Transverse colon (tissue), 4 donors: ENCODE data around the gene MAP4. TPM values are rescaled to one million over a fixed set of nuclear protein-coding genes. Genes with fewer than 3 reads are reported as not detected.

ENCODE experiments used
- DNase-seq: peaks from one replicate; pipeline ENCODE4 v3.0.0-alpha.2; 2019
- H3K27ac ChIP-seq, 4 donors: fragments of 200-600 bp; sonication (generic); 2 replicates each; pipeline ENCODE4 v1.5.1; 2016 to 2018; ENCODE audit warnings: inconsistent platforms in 4 of 4
- H3K27me3 ChIP-seq: fragments of 200-600 bp; sonication (generic); 2 replicates; pipeline ENCODE4 v1.5.1; 2017; ENCODE audit warnings: inconsistent platforms
- H3K36me3 ChIP-seq, 4 donors: fragments of 200-600 bp; sonication (generic); 2 replicates each; pipeline ENCODE4 v1.5.1; 2017 to 2019; ENCODE audit warnings: inconsistent platforms in 4 of 4
- H3K4me1 ChIP-seq, 4 donors: fragments of 200-600 bp; sonication (generic); 2 replicates each; pipeline ENCODE4 v1.5.1; 2017 to 2020; ENCODE audit warnings: inconsistent platforms in 4 of 4
- H3K4me3 ChIP-seq, 4 donors: fragments of 200-600 bp; sonication (generic); 1 replicate in 1 of 4; 2 replicates in 3 of 4; pipeline versions ENCODE4 v1.5.1 to v1.6.1; 2017 to 2019; ENCODE audit warnings: inconsistent platforms in 4 of 4
- H3K9me3 ChIP-seq, 2 donors: fragments of 200-600 bp; sonication (generic); 2 replicates each; pipeline ENCODE4 v1.5.1; 2017 to 2019; ENCODE audit warnings: inconsistent platforms in 2 of 2
- CTCF ChIP-seq, 5 experiments: fragments of 200-600 bp in 3 of 5; fragments of 450-650 bp in 2 of 5; sonication (generic) in 3 of 5; IDR thresholded peaks; 1 replicate in 2 of 5; 2 replicates in 3 of 5; pipeline ENCODE4 v1.5.1; 2016 to 2017; ENCODE audit warnings: antibody characterized with exemption in 5 of 5, inconsistent platforms in 3 of 5, mild to moderate bottlenecking in 2 of 5, moderate library complexity in 1 of 5
- EP300 ChIP-seq: sonication (generic); formaldehyde crosslinking; IDR thresholded peaks from one replicate; pipeline ENCODE4 v1.6.1; 2017; ENCODE audit warnings: antibody characterized with exemption, low read depth
- POLR2A ChIP-seq: fragments of 450-650 bp; IDR thresholded peaks from one replicate; pipeline ENCODE4 v1.6.1; 2016; ENCODE audit warnings: antibody characterized with exemption, mild to moderate bottlenecking, moderate library complexity
- POLR2AphosphoS5 ChIP-seq, 3 donors: sonication (generic); formaldehyde crosslinking; IDR thresholded peaks; one replicate each; pipeline ENCODE4 v1.6.1; 2016; ENCODE audit warnings: antibody characterized with exemption in 3 of 3
- WGBS, 2 donors: methylation state at CpG; one replicate each; pipeline ENCODE4 v1.1.5; 2018; ENCODE audit warnings: low coverage in 1 of 2; 5-methylcytosine and 5-hydroxymethylcytosine counted together
- in situ Hi-C, 4 donors: fragments of 200-750 bp; cut with MboI; loops; one replicate each; pipeline versions ENCODE4 v1.15.0 to v1.15.1; 2017; ENCODE audit warnings: low sequenced_read_pairs in 3 of 4, low pct_ligation_motif_present in 1 of 4, low pct_unique_long_range_greater_than_20kb in 1 of 4
- intact Hi-C: fragments of 100-400 bp; cut with DNase I; formaldehyde crosslinking; loops from one replicate; pipeline ENCODE4 v1.15.1; 2023; ENCODE audit warnings: low total_unique reads
- total RNA-seq, 4 donors: library from RNA; depleted of rRNA; stranded (reverse); fragments of >200 nt; gene quantifications; one replicate each; pipeline ENCODE4 v1.1.0, GENCODE V29; 2016

MAP4 gene
- total RNA-seq, 4 donors from 2014 or later = 68.8 to 148 (median 82.9) TPM

GRCh38 chr3:48026951-48027908 is 11.0 kb upstream of the MAP4 start:
- intact Hi-C loops = no loop called here
- H3K4me3 ChIP-seq = no peak overlapping the region
- no peak overlapping the region for H3K27ac ChIP-seq
- no peak for DNase-seq
- in situ Hi-C loops = no loop called here
- H3K36me3 ChIP-seq = no peaks in the 10 kb centered on the region
- WGBS, 2 donors = 81 to 82% methylated on average over 3 to 10 of the region's 10 CpGs
- no peaks in the 10 kb centered on the region for H3K9me3 ChIP-seq
- peaks cover 4 to 59% (median 14%) of the 10 kb centered on the region in 4 donors for H3K4me1 ChIP-seq
- TF ChIP-seq EP300 (no peak), POLR2AphosphoS5 (IDR thresholded peaks at IDR 0.05) (no peak), POLR2A (no peak), CTCF (IDR thresholded peaks at IDR 0.05) (no peak)
- no peaks in the 10 kb centered on the region for H3K27me3 ChIP-seq

- in situ Hi-C loops = no loop called here
- H3K4me3 ChIP-seq = no peak overlapping the region
- H3K27me3 ChIP-seq = no peaks in the 10 kb centered on the region
- no peak for TF ChIP-seq EP300
- no peak for TF ChIP-seq POLR2A
- no peak for TF ChIP-seq POLR2AphosphoS5 (IDR thresholded peaks at IDR 0.05)
- no peak for TF ChIP-seq CTCF (IDR thresholded peaks at IDR 0.05)
- 41 to 50% methylated on average over 2 of the region's 2 CpGs for WGBS, 2 donors
- DNase-seq = no peak
- H3K9me3 ChIP-seq = no peaks in the 10 kb centered on the region
- intact Hi-C loops = no loop called here
- H3K4me1 ChIP-seq = peaks cover 4 to 68% (median 17%) of the 10 kb centered on the region in 4 donors
- H3K36me3 ChIP-seq = no peaks in the 10 kb centered on the region
- H3K27ac ChIP-seq = no peak overlapping the region
Observed at GRCh38 chr3:48026098-48026497, 9.9 kb upstream of the MAP4 start.

GRCh38 chr3:48024401-48024800 is 8.2 kb upstream of the MAP4 start:
- TF ChIP-seq POLR2AphosphoS5 (IDR thresholded peaks at IDR 0.05) = no peak
- no peak for TF ChIP-seq EP300
- TF ChIP-seq CTCF (IDR thresholded peaks at IDR 0.05) = no peak
- TF ChIP-seq POLR2A = no peak

GRCh38 chr3:48023377-48023776 is 7.2 kb upstream of the MAP4 start:
- intact Hi-C loops (no loop called here), in situ Hi-C loops (no loop called here)
- DNase-seq = no peak
- WGBS, 2 donors = 93 to 100% methylated on average over 1 of the region's 1 CpG
- H3K4me1 ChIP-seq = peaks cover 4 to 61% (median 17%) of the 10 kb centered on the region in 4 donors
- peak overlapping the region in 2 of 4 donors; percentile 6 to 14 for H3K27ac ChIP-seq
- H3K36me3 ChIP-seq = no peaks in the 10 kb centered on the region
- TF ChIP-seq CTCF (IDR thresholded peaks at IDR 0.05) = no peak
- no peak for TF ChIP-seq POLR2AphosphoS5 (IDR thresholded peaks at IDR 0.05)
- TF ChIP-seq EP300 = no peak
- TF ChIP-seq POLR2A = no peak
- H3K9me3 ChIP-seq = no peaks in the 10 kb centered on the region
- no peaks in the 10 kb centered on the region for H3K27me3 ChIP-seq
- no peak overlapping the region for H3K4me3 ChIP-seq

More at GRCh38 chr3:48024401-48024800, 8.2 kb upstream of the MAP4 start:
- Histone ChIP-seq H3K27me3 (no peaks in the 10 kb centered on the region), H3K4me3 (no peak overlapping the region), H3K36me3 (no peaks in the 10 kb centered on the region), H3K4me1 (peaks cover 4 to 56% (median 17%) of the 10 kb centered on the region in 4 donors), H3K9me3 (no peaks in the 10 kb centered on the region), H3K27ac (peak overlapping the region in 1 of 4 donors; percentile 14)
- intact Hi-C loops = no loop called here
- DNase-seq = no peak
- 61 to 80% methylated on average over 1 of the region's 1 CpG for WGBS, 2 donors
- in situ Hi-C loops = no loop called here
